ENCODE measurements around the gene CBFB.

CBFB gene

GRCh38 chr16:67144943-67145342 is 116.0 kb downstream of the CBFB start:
- no peak for DNase-seq

GRCh38 chr16:67145746-67146145 is 116.8 kb downstream of the CBFB start:
- no peak for DNase-seq

GRCh38 chr16:67146523-67147357 is 117.8 kb downstream of the CBFB start:
- no peak for DNase-seq

- DNase-seq, result no peak
Observed at GRCh38 chr16:67147437-67148140, 118.6 kb downstream of the CBFB start.

- no peak for DNase-seq
Observed at GRCh38 chr16:67148221-67148620, 119.3 kb downstream of the CBFB start.

- no peak for DNase-seq
Observed at GRCh38 chr16:67148656-67149275, 119.8 kb downstream of the CBFB start.

GRCh38 chr16:67149276-67150046 is 120.5 kb downstream of the CBFB start:
- DNase-seq, result no peak

- DNase-seq, result no peak
Observed at GRCh38 chr16:67150047-67150832, 121.3 kb downstream of the CBFB start.
